Ovary (tissue), 9 donors: Measurements from ENCODE around the gene TSPAN19. TPM values are rescaled to one million over a fixed set of nuclear protein-coding genes. Genes with fewer than 3 reads are reported as not detected.

ENCODE experiments used
- DNase-seq, 5 donors: peaks; one replicate each; pipeline ENCODE4 v3.0.0-alpha.2; 2019 to 2020
- H3K27ac ChIP-seq, 2 donors: fragments of 200-600 bp; one replicate each; pipeline versions ENCODE4 v1.5.1 to v1.8.0; 2019 to 2022
- H3K27me3 ChIP-seq: fragments of 200-600 bp; one replicate; pipeline ENCODE4 v1.8.0; 2022
- H3K36me3 ChIP-seq: fragments of 200-600 bp; sonication (generic); one replicate; pipeline ENCODE4 v1.5.1; 2019
- H3K4me1 ChIP-seq: one replicate; pipeline ENCODE4 v1.8.1; 2013; ENCODE audit warnings: mild to moderate bottlenecking, moderate library complexity; ENCODE audit not compliant: insufficient read depth
- H3K4me3 ChIP-seq: fragments of 200-600 bp; sonication (generic); one replicate; pipeline ENCODE4 v1.5.1; 2017
- H3K9me3 ChIP-seq, 2 donors: fragments of 200-600 bp in 1 of 2; sonication (generic) in 1 of 2; one replicate each; pipeline versions ENCODE4 v1.5.1 to v1.8.1; 2013 to 2019; ENCODE audit warnings: mild to moderate bottlenecking in 1 of 2, moderate library complexity in 1 of 2
- EP300 ChIP-seq: sonication (generic); formaldehyde crosslinking; IDR thresholded peaks from one replicate; pipeline ENCODE4 v1.6.1; 2017; ENCODE audit warnings: antibody characterized with exemption
- POLR2A ChIP-seq: fragments of 450-650 bp; IDR thresholded peaks from one replicate; pipeline ENCODE4 v1.6.1; 2017; ENCODE audit warnings: antibody characterized with exemption, mild to moderate bottlenecking, moderate library complexity
- WGBS, 3 donors: extraction: QIAGEN DNeasy Blood & Tissue Kit in 1 of 3; methylation state at CpG; one replicate each; pipeline versions ENCODE4 v1.1.5 to v1.1.7; 2013 to 2017; 5-methylcytosine and 5-hydroxymethylcytosine counted together
- intact Hi-C, 4 donors: fragments of 100-400 bp; cut with DNase I; formaldehyde crosslinking; loops; one replicate each; pipeline versions ENCODE4 v1.11.0 to v1.15.1; 2022 to 2023
- polyA plus RNA-seq, 2 donors: library from polyadenylated mRNA; stranded (reverse); fragments of 200-250 nt in 1 of 2; fragments of 350-450 nt in 1 of 2; fragmentation: Illumina TruSeq in 1 of 2; extraction: RNeasy Lipid Tissue Mini Kit (QIAGEN cat#74804) in 1 of 2; gene quantifications; one replicate each; pipeline ENCODE4 v1.2.3, GENCODE V29; 2013 to 2014
- total RNA-seq, 7 donors: library from RNA; depleted of rRNA in 2 of 7; stranded (reverse); fragments of >200 nt in 2 of 7; fragmentation: NEBNext Ultra II Directional in 3 of 7; extraction: Animal tissue kit (Norgen Biotek cat#: 25700) in 3 of 7; gene quantifications; one replicate each; pipeline versions ENCODE4 v1.1.0 to v1.2.4, GENCODE V29; 2016 to 2023
- TF ChIP-seq, protein P1 (sequence below), 3 donors: fragments of 450-650 bp in 2 of 3; fragments of 200-600 bp in 1 of 3; IDR thresholded peaks; one replicate each; pipeline versions ENCODE4 v1.5.1 to v1.8.0; 2016 to 2022; ENCODE audit warnings: antibody characterized with exemption in 3 of 3, mild to moderate bottlenecking in 1 of 3
- donor health status: DM: no; HTN: no; CAD: no; lungs with moderate emphysema.
- donor health status: DM: no; HTN: no; CAD: no.
- donor health status: Bipolar disorder and iron deficiency.
- donor health status: DM: yes; HTN: yes; CAD: no.
- donor health status: DM: no; HTN: no; CAD: no.
- donor health status: DM: yes; HTN: yes; CAD: no.

Gene TSPAN19
- total and polyA plus RNA-seq, 9 donors = not detected

DNA sequence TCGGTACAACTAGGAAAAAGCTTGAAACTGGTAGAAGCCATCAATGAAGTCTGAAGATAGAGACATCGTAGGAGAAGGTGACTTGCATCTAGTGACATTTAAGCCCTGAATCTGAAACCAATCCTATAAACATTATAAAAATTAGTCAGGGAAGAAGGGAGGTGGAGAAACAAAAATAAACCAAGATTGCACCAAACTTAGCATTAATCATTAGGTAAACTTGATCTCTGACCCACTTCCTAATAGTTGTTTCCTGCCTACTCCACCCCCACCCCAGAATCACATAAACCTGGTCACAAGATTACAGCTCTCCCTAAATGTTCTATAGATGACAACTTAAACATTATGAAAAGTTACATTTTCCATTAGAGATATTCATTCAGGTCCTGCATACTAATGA, 40.4 kb downstream of the TSPAN19 start:
- H3K4me1 ChIP-seq = no peaks in the 10 kb centered on the region
- H3K4me3 ChIP-seq = no peak overlapping the region
- H3K27ac ChIP-seq = no peak overlapping the region
- DNase-seq = no peak
- H3K27me3 ChIP-seq = no peaks in the 10 kb centered on the region
- TF ChIP-seq EP300 = no peak
- no peaks in the 10 kb centered on the region for H3K36me3 ChIP-seq
- WGBS, 3 donors = 70 to 81% (median 78%) methylated on average over 2 of the region's 2 CpGs
- intact Hi-C loops = no loop called here
- H3K9me3 ChIP-seq = no peaks in the 10 kb centered on the region

DNA sequence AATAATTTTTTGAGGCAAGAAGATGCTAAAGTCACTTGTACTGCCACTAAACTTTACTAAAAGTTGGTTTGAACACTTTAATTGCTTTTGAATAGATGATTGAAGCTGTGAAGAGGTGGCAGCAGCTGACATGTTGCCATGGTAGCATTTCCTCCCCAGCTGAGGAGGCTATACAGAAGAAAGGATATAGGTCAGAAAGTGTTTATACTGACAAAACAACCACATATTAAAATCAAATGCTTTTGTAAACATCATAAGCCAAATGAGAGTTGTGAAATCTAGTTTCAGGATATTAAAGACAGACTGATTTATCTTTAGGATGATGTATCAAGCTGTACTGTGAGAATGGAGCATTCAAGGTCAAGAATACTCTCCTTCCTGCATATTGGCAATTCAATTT, 41.7 kb downstream of the TSPAN19 start:
- no peak overlapping the region for H3K27ac ChIP-seq
- intact Hi-C loops = no loop called here
- no peaks in the 10 kb centered on the region for H3K9me3 ChIP-seq
- H3K4me1 ChIP-seq = no peaks in the 10 kb centered on the region
- no peaks in the 10 kb centered on the region for H3K27me3 ChIP-seq
- no peak for DNase-seq
- H3K36me3 ChIP-seq = no peaks in the 10 kb centered on the region
- H3K4me3 ChIP-seq = no peak overlapping the region
- TF ChIP-seq EP300 = no peak

DNA sequence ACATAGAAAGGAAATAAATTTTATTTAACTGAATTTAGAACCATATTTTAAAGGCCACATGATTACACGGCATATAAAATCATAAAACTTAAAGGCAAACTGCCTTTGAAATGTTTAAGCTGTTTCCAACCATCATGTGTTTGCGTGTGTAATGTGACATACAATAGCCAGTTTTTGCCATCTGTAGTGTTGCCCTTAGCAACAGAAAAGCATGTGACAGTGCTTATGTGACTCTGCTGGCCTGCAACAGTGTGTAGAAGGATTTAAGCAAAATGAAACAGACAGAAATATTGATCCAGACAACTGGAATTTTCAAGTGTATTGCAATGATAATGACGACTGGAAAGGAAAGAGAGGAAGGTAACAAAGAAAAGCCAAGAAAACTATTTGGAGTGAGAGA, 49.5 kb downstream of the TSPAN19 start:
- no peak overlapping the region for H3K4me3 ChIP-seq
- intact Hi-C loops = no loop called here
- WGBS, 3 donors = 65 to 72% (median 68%) methylated on average over 3 of the region's 3 CpGs

DNA sequence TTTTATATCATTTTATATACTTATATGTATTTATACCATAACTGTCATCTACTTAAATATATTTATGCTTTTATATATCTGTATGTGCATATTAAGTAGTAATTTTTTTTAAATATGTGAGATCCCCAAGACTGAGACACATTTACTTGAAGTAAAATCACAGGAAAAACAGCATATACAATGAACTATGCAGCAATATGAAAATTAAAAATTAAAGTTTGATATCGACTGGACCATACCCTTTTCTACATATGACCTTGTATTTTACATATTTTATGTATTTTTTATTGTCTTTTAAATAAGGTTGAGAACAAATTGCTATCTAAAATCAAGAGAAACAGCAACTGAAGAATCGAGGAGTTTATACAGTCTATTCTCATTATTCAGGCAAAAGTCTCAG, 50.0 kb downstream of the TSPAN19 start:
- intact Hi-C loops = no loop called here
- Histone ChIP-seq H3K27me3 (peaks cover 3% of the 10 kb centered on the region), H3K27ac (no peak overlapping the region), H3K36me3 (no peaks in the 10 kb centered on the region), H3K9me3 (no peaks in the 10 kb centered on the region), H3K4me3 (no peak overlapping the region), H3K4me1 (no peaks in the 10 kb centered on the region)
- no peak for DNase-seq
- TF ChIP-seq EP300 (no peak), POLR2A (no peak)
- TF ChIP-seq, protein P1, sequence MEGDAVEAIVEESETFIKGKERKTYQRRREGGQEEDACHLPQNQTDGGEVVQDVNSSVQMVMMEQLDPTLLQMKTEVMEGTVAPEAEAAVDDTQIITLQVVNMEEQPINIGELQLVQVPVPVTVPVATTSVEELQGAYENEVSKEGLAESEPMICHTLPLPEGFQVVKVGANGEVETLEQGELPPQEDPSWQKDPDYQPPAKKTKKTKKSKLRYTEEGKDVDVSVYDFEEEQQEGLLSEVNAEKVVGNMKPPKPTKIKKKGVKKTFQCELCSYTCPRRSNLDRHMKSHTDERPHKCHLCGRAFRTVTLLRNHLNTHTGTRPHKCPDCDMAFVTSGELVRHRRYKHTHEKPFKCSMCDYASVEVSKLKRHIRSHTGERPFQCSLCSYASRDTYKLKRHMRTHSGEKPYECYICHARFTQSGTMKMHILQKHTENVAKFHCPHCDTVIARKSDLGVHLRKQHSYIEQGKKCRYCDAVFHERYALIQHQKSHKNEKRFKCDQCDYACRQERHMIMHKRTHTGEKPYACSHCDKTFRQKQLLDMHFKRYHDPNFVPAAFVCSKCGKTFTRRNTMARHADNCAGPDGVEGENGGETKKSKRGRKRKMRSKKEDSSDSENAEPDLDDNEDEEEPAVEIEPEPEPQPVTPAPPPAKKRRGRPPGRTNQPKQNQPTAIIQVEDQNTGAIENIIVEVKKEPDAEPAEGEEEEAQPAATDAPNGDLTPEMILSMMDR (IDR thresholded peaks at IDR 0.05) = no peak
- 71 to 81% (median 78%) methylated on average over 2 of the region's 2 CpGs for WGBS, 3 donors

More for the DNA sequence above, 49.5 kb downstream of the TSPAN19 start:
- no peak overlapping the region for H3K27ac ChIP-seq
- DNase-seq = no peak
- TF ChIP-seq, protein P1 (IDR thresholded peaks at IDR 0.05) = no peak
- H3K9me3 ChIP-seq = no peaks in the 10 kb centered on the region
- H3K36me3 ChIP-seq = no peaks in the 10 kb centered on the region
- H3K4me1 ChIP-seq = no peaks in the 10 kb centered on the region
- peaks cover 3% of the 10 kb centered on the region for H3K27me3 ChIP-seq

DNA sequence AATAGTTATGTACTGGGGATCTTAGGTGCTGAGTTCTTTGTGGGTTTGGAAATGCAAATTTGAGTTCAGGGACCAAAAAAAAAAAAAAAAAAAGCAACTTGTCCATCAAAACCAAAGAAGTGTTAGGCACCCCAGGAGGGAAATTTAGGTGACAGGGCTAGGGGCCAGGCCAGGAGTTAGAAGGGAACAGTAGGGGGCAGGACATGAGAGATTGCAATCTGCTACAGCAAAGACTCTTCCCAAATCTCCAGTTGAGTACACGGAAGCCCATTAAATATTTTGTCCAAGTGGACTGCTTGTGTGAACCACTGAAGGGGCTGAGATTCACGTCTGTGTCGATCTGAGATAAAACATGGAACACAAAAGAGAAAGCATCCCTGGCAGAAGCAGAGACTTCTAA, 52.8 kb downstream of the TSPAN19 start:
- H3K4me1 ChIP-seq = no peaks in the 10 kb centered on the region
- TF ChIP-seq POLR2A = no peak
- TF ChIP-seq, protein P1 (IDR thresholded peaks at IDR 0.05) = no peak
- TF ChIP-seq EP300 = no peak
- H3K27me3 ChIP-seq = peaks cover 3% of the 10 kb centered on the region
- H3K27ac ChIP-seq = no peak overlapping the region
- H3K4me3 ChIP-seq = no peak overlapping the region
- 52 to 75% (median 60%) methylated on average over 3 of the region's 3 CpGs for WGBS, 3 donors
- no peaks in the 10 kb centered on the region for H3K36me3 ChIP-seq
- intact Hi-C loops = no loop called here
- H3K9me3 ChIP-seq = no peaks in the 10 kb centered on the region
- DNase-seq = no peak

DNA sequence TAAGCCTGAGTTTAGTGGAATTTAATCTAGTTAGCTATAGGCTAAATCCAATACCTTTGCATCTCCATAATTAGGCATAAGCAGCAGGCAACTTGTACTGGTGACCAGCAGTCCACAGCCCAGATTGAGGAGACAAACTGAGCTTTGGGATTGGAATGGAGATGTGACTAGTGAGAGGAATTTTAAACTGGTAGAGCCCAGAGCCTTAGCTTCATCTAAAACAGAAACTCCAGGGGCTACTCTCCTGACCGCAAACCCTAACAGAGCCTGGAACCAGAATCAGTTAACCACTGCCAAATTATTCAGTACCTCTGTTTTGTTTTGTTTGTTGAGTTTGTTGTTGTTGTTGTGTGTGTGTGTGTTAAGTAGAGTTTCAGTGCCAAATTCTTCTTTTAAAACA, 53.2 kb downstream of the TSPAN19 start:
- DNase-seq = no peak

More for the DNA sequence above, 53.2 kb downstream of the TSPAN19 start:
- no peaks in the 10 kb centered on the region for H3K36me3 ChIP-seq
- no peaks in the 10 kb centered on the region for H3K9me3 ChIP-seq
- no peak overlapping the region for H3K27ac ChIP-seq
- H3K27me3 ChIP-seq = peaks cover 3% of the 10 kb centered on the region
- no peak overlapping the region for H3K4me3 ChIP-seq
- intact Hi-C loops = no loop called here
- TF ChIP-seq, protein P1 (IDR thresholded peaks at IDR 0.05) = no peak
- TF ChIP-seq POLR2A (no peak), EP300 (no peak)
- WGBS, 3 donors = 88 to 94% (median 88%) methylated on average over 1 of the region's 1 CpG
- no peaks in the 10 kb centered on the region for H3K4me1 ChIP-seq
